ENCODE data around the gene DTNB. TPM values are rescaled to one million over a fixed set of nuclear protein-coding genes. Genes with fewer than 3 reads are reported as not detected.
"Not testable (repeated sequence)": the region's sequence is repeated elsewhere in the genome, so short reads cannot be mapped to it uniquely, and the experiment has no call there.

The DTNB gene
- total RNA-seq, 1 donor from 2014 or later = 28.9 TPM

- no peak for DNase-seq (ENCODE audit: low spot score)
- H3K9me3 Mint-ChIP-seq = no peaks in the 10 kb centered on the region
- no peak overlapping the region for H3K4me3 Mint-ChIP-seq
- peaks cover 2% of the 10 kb centered on the region for H3K36me3 Mint-ChIP-seq (ENCODE audit: low read depth)
- intact Hi-C loops (cut with micrococcal nuclease) = no loop called here
- no peaks in the 10 kb centered on the region for H3K27me3 Mint-ChIP-seq (ENCODE audit: insufficient read depth)
- H3K4me1 Mint-ChIP-seq (ENCODE audit: low read depth) = no peaks in the 10 kb centered on the region
- no peak overlapping the region for H3K27ac Mint-ChIP-seq
Observed at GRCh38 chr2:25614711-25615110, 58.7 kb downstream of the DTNB start.

GRCh38 chr2:25608718-25609117 lies 64.7 kb downstream of the DTNB start:
- Mint-ChIP-seq H3K9me3 (no peaks in the 10 kb centered on the region), H3K27me3 (ENCODE audit: insufficient read depth) (no peaks in the 10 kb centered on the region), H3K36me3 (ENCODE audit: low read depth) (no peaks in the 10 kb centered on the region), H3K27ac (no peak overlapping the region), H3K4me3 (no peak overlapping the region), H3K4me1 (ENCODE audit: low read depth) (peaks cover 11% of the 10 kb centered on the region)
- intact Hi-C loops (cut with micrococcal nuclease) = no loop called here
- no peak for DNase-seq (ENCODE audit: low spot score)

GRCh38 chr2:25606892-25607291 lies 66.5 kb downstream of the DTNB start:
- peaks cover 24% of the 10 kb centered on the region for H3K4me1 Mint-ChIP-seq (ENCODE audit: low read depth)
- intact Hi-C loops (cut with micrococcal nuclease) = loop anchor here (1.0 to 2.0 kb wide), 6 partner anchors 57 to 538 kb away; no protein-coding TSS in a partner anchor
- no peaks in the 10 kb centered on the region for H3K36me3 Mint-ChIP-seq (ENCODE audit: low read depth)
- no peaks in the 10 kb centered on the region for H3K27me3 Mint-ChIP-seq (ENCODE audit: insufficient read depth)
- no peak overlapping the region for H3K4me3 Mint-ChIP-seq
- no peak for DNase-seq (ENCODE audit: low spot score)
- no peak overlapping the region for H3K27ac Mint-ChIP-seq
- no peaks in the 10 kb centered on the region for H3K9me3 Mint-ChIP-seq

- Mint-ChIP-seq H3K36me3 (ENCODE audit: low read depth) (peaks cover 10% of the 10 kb centered on the region), H3K27me3 (ENCODE audit: insufficient read depth) (no peaks in the 10 kb centered on the region), H3K4me1 (ENCODE audit: low read depth) (peaks cover 49% of the 10 kb centered on the region), H3K4me3 (no peak overlapping the region), H3K27ac (peak overlapping the region; percentile 6), H3K9me3 (no peaks in the 10 kb centered on the region)
- no peak for DNase-seq (ENCODE audit: low spot score)
- intact Hi-C loops (cut with micrococcal nuclease) = no loop called here
Observed at GRCh38 chr2:25602333-25602723, 71.0 kb downstream of the DTNB start.

- not testable (repeated sequence) for H3K4me3 Mint-ChIP-seq; H3K27me3 Mint-ChIP-seq (ENCODE audit: insufficient read depth); H3K9me3 Mint-ChIP-seq; H3K27ac Mint-ChIP-seq; DNase-seq (ENCODE audit: low spot score); H3K36me3 Mint-ChIP-seq (ENCODE audit: low read depth)
- intact Hi-C loops (cut with micrococcal nuclease) = loop anchor here (1.0 kb wide), 1 partner anchor 15 kb away; no protein-coding TSS in a partner anchor
- peaks cover 54% of the 10 kb centered on the region for H3K4me1 Mint-ChIP-seq (ENCODE audit: low read depth)
Observed at GRCh38 chr2:25601711-25602332, 71.6 kb downstream of the DTNB start.

GRCh38 chr2:25598911-25599310 lies 74.5 kb downstream of the DTNB start:
- Mint-ChIP-seq H3K36me3 (ENCODE audit: low read depth) (peaks cover 11% of the 10 kb centered on the region), H3K4me3 (no peak overlapping the region), H3K4me1 (ENCODE audit: low read depth) (peaks cover 49% of the 10 kb centered on the region), H3K27ac (no peak overlapping the region), H3K27me3 (ENCODE audit: insufficient read depth) (no peaks in the 10 kb centered on the region), H3K9me3 (no peaks in the 10 kb centered on the region)
- intact Hi-C loops (cut with micrococcal nuclease) = no loop called here
- no peak for DNase-seq (ENCODE audit: low spot score)

GRCh38 chr2:25598332-25598731 lies 75.0 kb downstream of the DTNB start:
- H3K4me1 Mint-ChIP-seq (ENCODE audit: low read depth) = peaks cover 47% of the 10 kb centered on the region
- H3K27me3 Mint-ChIP-seq (ENCODE audit: insufficient read depth) = no peaks in the 10 kb centered on the region
- H3K4me3 Mint-ChIP-seq = no peak overlapping the region
- H3K36me3 Mint-ChIP-seq (ENCODE audit: low read depth) = peaks cover 13% of the 10 kb centered on the region
- intact Hi-C loops (cut with micrococcal nuclease) = no loop called here
- peak overlapping the region; percentile 26 for H3K27ac Mint-ChIP-seq
- H3K9me3 Mint-ChIP-seq = no peaks in the 10 kb centered on the region
- DNase-seq (ENCODE audit: low spot score) = no peak

- no peak overlapping the region for H3K4me3 Mint-ChIP-seq
- DNase-seq (ENCODE audit: low spot score) = peak; percentile 27
- no peaks in the 10 kb centered on the region for H3K27me3 Mint-ChIP-seq (ENCODE audit: insufficient read depth)
- intact Hi-C loops (cut with micrococcal nuclease) = no loop called here
- no peak overlapping the region for H3K27ac Mint-ChIP-seq
- no peaks in the 10 kb centered on the region for H3K9me3 Mint-ChIP-seq
- peaks cover 13% of the 10 kb centered on the region for H3K36me3 Mint-ChIP-seq (ENCODE audit: low read depth)
- H3K4me1 Mint-ChIP-seq (ENCODE audit: low read depth) = peaks cover 49% of the 10 kb centered on the region
Observed at GRCh38 chr2:25597881-25598280, 75.5 kb downstream of the DTNB start.

- no peaks in the 10 kb centered on the region for H3K9me3 Mint-ChIP-seq
- no peak for DNase-seq (ENCODE audit: low spot score)
- H3K27me3 Mint-ChIP-seq (ENCODE audit: insufficient read depth) = no peaks in the 10 kb centered on the region
- intact Hi-C loops (cut with micrococcal nuclease) = no loop called here
- peaks cover 13% of the 10 kb centered on the region for H3K36me3 Mint-ChIP-seq (ENCODE audit: low read depth)
- no peak overlapping the region for H3K27ac Mint-ChIP-seq
- H3K4me1 Mint-ChIP-seq (ENCODE audit: low read depth) = peaks cover 51% of the 10 kb centered on the region
- H3K4me3 Mint-ChIP-seq = no peak overlapping the region
Observed at GRCh38 chr2:25596516-25597244, 76.7 kb downstream of the DTNB start.

GRCh38 chr2:25595393-25595792 lies 78.0 kb downstream of the DTNB start:
- no peaks in the 10 kb centered on the region for H3K27me3 Mint-ChIP-seq (ENCODE audit: insufficient read depth)
- H3K9me3 Mint-ChIP-seq = no peaks in the 10 kb centered on the region
- H3K4me3 Mint-ChIP-seq = no peak overlapping the region
- peaks cover 45% of the 10 kb centered on the region for H3K4me1 Mint-ChIP-seq (ENCODE audit: low read depth)
- DNase-seq (ENCODE audit: low spot score) = no peak
- peaks cover 13% of the 10 kb centered on the region for H3K36me3 Mint-ChIP-seq (ENCODE audit: low read depth)
- H3K27ac Mint-ChIP-seq = no peak overlapping the region
- intact Hi-C loops (cut with micrococcal nuclease) = no loop called here

GRCh38 chr2:25594991-25595390 lies 78.4 kb downstream of the DTNB start:
- Mint-ChIP-seq H3K36me3 (ENCODE audit: low read depth) (peaks cover 13% of the 10 kb centered on the region), H3K27ac (no peak overlapping the region), H3K4me3 (no peak overlapping the region), H3K27me3 (ENCODE audit: insufficient read depth) (no peaks in the 10 kb centered on the region), H3K9me3 (no peaks in the 10 kb centered on the region), H3K4me1 (ENCODE audit: low read depth) (peaks cover 45% of the 10 kb centered on the region)
- no peak for DNase-seq (ENCODE audit: low spot score)
- intact Hi-C loops (cut with micrococcal nuclease) = no loop called here

- peaks cover 44% of the 10 kb centered on the region for H3K4me1 Mint-ChIP-seq (ENCODE audit: low read depth)
- no peak overlapping the region for H3K27ac Mint-ChIP-seq
- no peak overlapping the region for H3K4me3 Mint-ChIP-seq
- no peaks in the 10 kb centered on the region for H3K27me3 Mint-ChIP-seq (ENCODE audit: insufficient read depth)
- DNase-seq (ENCODE audit: low spot score) = no peak
- H3K36me3 Mint-ChIP-seq (ENCODE audit: low read depth) = peaks cover 3% of the 10 kb centered on the region
- H3K9me3 Mint-ChIP-seq = no peaks in the 10 kb centered on the region
- intact Hi-C loops (cut with micrococcal nuclease) = loop anchor here (1.0 to 2.0 kb wide), 2 partner anchors 35 to 70 kb away; no protein-coding TSS in a partner anchor
Observed at GRCh38 chr2:25592766-25593292, 80.5 kb downstream of the DTNB start.

- Mint-ChIP-seq H3K36me3 (ENCODE audit: low read depth) (peaks cover 3% of the 10 kb centered on the region), H3K9me3 (no peaks in the 10 kb centered on the region), H3K27ac (no peak overlapping the region), H3K4me3 (no peak overlapping the region), H3K4me1 (ENCODE audit: low read depth) (peaks cover 46% of the 10 kb centered on the region), H3K27me3 (ENCODE audit: insufficient read depth) (no peaks in the 10 kb centered on the region)
- no peak for DNase-seq (ENCODE audit: low spot score)
- intact Hi-C loops (cut with micrococcal nuclease) = no loop called here
Observed at GRCh38 chr2:25590921-25591505, 82.4 kb downstream of the DTNB start.

Data from activated T-helper 1 cell treated with anti-CD3 and anti-CD28 coated beads, Interleukin-12 subunit alpha, Interleukin-12 subunit beta, Interleukin-2, Interleukin-4 antibody, amounts not matched to agents 30 ng/mL and 10 ng/mL and 1 ng/mL, durations not matched to agents 14 hours and 24 hours and 36 hours (primary cell).